GM21723 (cell line): ENCODE results near the gene MSI2.

Experiments
- ATAC-seq: cut with Tn5 transposase; IDR thresholded peaks from one replicate; pipeline ENCODE4 v1.9.1; 2021; ENCODE audit warnings: mild to moderate bottlenecking, moderate library complexity; ENCODE audit not compliant: unreplicated experiment

MSI2 gene

DNA sequence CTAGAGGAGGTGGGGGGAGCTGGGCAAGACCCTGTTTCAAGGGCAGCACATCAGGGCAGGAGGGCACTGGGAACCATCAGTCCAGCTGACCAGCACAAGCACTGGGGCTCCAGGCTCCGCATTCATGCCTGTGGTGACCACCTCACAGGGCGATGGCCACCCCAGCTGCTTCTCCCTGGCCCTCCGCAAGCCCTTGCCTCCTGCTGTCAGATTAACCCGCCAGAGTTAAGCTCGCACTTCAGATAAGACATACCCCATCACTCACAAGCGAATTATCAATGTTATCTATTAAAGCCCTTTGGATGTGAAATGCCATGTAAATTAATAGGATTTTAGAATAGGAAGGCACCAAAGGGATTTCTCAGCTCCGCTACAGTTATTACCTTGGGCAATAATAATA is 383.8 kb downstream of the MSI2 start:
- no peak for ATAC-seq

DNA sequence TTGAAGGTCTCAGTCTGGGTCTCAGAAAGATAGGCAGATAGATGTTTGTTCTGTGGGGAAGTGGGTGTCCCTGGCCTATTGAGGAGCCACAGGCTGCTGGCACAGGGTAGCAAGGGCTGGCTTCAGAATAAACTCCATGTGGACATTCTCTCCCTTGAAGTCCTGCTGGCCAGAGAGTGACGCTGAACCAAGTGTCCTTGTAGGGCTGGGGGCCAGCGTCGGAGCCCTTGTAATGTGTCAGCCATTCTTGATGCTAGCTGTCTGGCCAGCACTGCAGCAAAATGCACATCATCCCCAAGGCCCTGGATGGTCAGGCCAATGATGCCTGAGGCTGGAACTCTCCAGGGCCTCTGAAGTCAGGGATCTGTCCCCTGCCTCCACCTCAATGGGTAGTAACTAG is 385.4 kb downstream of the MSI2 start:
- ATAC-seq, result no peak

DNA sequence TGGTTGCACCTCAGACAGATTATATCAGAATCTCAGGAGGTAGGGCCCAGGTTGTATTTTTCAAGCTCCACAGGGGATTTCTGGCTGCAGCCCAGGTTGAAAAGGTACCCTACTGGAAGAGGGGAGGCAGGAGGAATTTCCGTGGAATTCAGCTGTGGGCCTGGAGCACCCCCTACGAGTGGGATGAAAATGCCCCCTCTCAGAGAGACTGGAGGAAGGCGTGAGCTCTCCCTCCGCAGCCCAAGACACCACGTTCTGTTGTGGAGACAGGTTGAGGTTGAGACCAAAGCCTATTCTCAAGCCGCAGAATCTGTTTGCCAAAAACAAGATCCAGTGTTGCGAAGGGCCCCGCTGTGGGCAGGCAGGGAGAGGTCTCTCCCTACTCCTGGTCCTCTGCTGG is 386.7 kb downstream of the MSI2 start:
- no peak for ATAC-seq

DNA sequence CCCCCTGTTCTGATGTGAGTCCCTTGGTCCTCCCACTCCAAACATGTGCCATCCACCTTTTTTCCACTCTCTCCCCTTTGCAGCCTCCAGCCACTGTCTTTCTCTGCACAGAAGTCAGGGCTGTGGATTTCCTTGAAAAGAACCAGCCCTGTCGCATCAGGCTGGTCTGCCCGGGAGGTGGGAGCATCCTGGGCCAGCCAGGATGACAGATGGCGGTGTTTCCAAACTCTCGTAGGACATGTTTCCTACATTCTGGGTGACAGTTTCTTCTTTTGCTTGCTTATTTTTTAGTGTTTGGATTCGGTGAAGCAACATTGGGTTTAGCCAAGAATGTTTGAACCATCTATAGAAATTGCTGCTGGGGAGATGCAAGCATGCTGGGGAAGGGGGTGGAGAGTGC is 388.0 kb downstream of the MSI2 start:
- no peak for ATAC-seq

DNA sequence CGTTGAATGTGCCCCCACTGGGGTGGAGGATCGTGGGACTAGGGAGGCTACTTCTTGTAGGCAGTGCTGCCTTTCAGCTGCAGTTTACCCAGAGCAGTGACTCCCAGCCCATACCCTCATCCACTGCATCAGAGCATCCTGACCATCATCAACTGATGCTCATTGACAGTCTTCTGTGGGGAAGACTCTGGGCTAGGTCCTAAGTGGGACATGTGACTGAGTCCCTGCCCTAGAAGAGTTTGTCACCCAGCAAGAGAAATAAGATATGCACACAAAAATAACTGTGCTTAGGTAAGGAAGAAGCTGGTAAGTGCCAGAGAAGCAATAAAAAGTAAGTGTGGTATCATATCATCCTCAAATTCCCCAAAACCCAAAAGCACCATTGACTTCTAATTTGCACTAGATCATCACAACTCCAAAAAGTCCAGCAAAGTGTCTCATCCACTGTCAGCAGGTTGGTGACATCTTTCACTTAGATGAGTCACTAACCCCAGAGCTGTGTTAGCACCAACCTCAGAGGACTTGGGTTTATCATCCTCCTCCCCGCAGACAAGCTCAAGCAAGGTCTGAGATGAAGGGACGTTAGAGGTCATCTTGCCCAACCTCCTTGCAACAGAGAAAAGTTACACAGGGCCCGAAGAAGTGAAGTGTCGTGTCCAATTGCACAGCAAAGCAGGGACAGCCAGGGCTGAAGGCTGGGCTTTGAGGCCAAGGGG is 389.8 kb downstream of the MSI2 start:
- ATAC-seq, result no peak

DNA sequence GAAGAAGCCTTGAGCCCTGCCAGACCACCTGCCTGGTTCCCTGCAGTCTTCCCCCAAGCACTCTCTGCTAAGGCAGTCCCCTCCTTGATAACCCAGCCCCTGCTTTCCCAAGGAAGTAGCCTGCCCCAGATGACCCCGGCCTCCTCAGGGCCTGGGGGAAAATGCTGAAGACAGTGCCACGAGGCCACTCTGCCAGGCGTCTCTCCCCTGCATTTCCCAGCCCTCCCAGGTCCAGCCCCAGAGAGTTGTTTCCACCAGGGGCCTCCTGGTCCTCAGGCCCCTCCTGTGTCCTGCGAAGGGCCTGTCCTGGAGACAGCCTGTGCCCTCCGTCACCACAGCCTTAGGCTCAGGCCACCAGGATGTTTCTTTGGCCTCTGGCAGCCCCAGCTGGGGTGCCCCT is 392.4 kb downstream of the MSI2 start:
- no peak for ATAC-seq

DNA sequence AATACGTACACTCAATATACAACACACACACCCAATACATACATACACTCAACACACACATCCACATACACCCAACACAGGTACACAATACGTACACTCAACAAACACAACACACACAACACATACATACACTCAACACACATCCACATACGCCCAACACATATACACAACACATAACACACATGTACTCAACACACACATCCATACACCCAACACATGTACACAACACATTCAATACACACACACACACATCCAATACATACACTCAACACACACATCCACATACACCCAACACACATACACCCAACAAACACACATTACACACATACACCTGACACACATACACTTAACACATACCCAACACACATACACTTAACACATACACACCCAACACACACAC is 392.9 kb downstream of the MSI2 start:
- no peak for ATAC-seq

DNA sequence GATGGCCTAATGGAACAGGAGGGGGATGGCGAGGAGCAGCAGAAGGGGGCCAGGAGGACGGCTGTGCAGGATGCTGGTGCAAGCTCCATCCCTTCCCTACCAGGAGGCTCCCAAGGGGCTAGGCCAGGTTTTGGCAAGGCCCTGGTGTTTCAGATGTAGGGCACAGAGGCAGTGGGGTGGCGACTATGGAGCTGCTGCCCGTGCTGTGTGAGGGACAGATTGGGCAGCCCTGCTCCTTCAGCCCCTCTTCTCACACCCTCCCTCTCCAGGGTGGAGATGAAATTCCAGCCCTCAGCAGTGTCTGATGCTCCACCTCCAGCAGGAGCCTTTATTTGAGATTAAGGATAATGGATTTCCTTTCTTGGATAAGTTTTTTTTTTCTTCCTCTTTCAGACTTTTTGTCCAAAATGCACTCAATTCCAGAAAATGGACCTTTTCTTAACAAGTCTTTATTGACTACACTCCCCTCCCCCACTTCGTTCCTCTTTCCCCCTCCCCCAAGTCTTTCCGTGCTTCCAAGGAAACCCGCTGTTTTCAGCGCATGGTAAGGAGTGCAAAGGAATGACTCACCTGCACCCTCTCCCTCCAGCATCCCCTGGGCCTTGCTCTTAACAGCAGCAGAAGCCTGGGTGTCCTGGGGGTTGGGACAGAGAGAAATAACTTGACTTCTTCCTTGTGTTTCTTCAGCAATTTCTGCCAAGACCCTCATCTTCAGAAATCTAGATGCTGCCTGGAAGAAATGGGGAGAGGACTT is 393.6 kb downstream of the MSI2 start:
- ATAC-seq, result no peak

DNA sequence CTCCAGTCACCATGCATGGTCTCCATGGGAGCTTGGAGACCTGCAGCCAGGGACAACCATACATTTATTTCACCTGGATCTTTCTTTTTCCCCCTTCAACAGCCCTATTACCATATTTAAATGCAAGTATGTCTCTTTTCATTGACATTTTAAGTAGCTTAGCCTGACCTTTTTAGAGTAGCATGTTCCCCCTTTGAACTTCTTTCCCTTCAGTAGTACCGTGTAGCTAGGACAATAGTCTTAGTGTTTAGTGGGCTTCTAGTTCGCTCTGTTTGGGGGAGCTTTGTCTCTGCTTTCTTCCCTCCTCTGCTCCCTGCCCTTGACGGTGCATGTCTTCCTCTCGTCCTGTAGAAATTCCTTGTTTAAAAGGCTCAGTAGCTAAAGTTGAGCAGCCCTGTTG is 394.2 kb downstream of the MSI2 start:
- no peak for ATAC-seq

DNA sequence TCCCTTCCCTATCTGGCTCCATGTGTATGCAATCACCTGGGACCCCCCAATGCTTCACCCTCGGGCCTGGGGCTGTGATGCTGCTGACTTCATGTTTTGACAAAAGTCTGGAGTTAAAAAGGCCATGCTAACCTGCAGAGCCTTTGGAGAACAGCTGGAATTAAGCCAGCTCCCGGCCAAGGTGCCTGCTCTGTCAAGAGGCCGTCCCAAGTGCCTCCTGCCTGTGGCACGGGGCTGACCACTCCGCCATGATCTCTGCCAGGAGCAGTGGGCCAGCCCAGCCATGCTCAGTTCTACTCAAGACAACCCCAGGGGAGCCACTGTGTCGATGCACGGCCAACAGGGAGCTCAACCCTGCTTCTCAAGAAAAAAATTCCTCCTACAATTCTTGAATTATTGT is 395.1 kb downstream of the MSI2 start:
- no peak for ATAC-seq

DNA sequence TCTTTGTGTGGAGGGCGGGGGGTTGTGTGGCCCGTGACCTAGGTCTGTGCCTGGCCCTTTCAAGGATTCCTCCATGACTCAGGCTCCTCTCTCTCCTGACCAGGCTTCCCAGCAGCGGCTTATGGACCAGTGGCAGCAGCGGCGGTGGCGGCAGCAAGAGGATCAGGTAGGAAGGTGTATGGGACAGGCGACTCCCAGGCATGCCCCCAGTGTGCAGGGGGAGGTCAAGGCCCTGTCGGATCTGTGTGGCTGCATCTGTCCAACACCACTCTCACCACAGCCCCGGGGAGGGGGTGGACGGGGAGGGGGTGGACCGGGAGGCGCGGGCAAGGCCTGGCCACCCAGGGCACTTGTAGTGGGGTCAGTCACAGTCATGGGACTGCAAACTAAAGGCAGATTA is 395.7 kb downstream of the MSI2 start:
- ATAC-seq, result no peak

DNA sequence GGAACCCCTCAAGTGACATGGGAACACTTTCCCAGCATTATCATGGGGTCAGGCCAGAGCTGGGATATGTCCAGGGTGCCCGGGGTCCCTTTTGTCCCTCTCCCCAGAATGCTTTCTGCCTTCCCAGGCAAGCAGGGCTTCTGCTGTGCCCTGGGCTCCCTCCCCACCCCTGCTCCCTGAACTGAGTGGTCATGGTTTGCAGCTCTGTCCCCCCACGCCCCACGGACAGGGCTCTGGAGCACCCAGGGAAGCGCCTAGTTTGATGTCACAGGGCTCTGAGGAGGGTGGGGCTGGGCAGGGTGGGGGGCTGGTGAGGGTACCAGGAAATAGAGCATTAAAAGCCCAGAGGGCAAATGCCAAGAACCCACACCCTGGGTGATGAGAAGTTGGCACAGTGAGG is 396.5 kb downstream of the MSI2 start:
- ATAC-seq, result no peak

DNA sequence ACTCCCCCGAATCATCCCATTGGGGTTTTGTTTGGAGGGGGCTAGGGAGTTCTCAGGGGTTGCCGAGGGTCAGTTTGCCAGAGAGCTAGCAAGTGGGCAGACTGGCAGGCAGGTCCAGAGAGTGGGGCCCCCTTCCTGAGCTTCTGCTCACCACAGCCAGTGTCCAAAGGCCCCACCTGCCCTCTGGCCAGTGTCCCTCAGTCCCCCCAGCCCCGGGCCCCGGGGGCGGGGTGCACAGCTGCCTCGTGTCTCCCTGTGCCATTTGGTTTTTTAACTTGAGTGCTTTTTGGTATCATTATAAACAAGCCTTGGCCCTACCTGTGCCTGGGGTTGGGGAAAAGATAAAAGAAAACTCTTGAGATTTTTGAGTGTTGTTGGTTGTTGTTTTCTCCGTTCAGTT is 397.0 kb downstream of the MSI2 start:
- no peak for ATAC-seq

DNA sequence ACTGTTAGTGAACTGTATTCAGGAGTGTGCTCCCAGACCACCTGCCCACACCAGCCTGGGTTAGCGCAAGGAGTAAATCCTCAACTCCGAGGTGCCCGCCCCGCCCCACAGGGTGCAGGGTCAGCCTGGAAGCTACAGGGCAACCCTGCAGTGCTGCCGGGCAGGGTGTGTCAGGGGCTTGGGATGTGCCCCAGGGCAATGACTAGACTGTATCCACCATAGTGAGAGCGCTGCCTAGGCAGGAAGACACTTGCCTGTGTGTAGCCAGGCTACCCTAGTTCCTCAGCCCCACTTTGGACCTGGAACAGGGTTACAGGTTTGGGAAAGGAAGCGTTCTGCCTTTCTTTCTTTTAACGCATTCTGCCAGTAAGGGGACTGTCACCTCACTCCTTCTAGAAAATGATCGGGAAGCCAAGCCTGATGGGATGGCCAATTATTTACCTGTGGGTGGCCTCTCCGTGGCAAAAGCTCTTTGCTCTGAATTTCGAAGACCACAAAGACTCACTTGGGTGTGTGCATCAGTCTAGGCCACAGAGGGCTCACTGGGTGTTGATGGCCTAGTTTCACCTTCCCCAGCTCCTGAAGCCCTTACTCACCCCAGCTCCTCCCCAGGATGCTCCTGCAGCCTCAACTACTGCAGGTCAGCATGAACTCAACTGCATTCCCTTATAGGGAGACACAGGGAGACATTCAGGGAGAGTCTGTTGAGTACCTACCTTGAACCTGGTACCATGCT is 397.9 kb downstream of the MSI2 start:
- ATAC-seq, result no peak

DNA sequence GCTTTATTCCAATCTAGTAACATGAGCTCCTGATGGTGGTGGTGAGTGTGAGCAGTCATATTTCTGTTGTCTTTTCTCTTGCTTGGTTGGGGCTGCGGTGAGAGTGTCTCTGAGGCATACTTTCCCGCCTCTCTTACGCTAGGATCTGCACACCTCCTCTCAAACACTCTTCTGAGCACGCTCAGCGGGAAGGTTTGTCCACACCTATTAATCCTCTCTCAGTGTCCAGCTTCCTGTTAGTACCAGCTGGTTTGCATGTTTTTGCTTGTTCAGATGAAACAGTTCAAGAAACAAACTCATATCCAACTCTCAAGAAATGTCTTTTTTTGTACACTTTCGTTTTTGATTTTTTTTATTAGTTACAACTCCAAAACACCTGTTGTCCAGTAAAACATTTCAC is 399.2 kb downstream of the MSI2 start:
- no peak for ATAC-seq

DNA sequence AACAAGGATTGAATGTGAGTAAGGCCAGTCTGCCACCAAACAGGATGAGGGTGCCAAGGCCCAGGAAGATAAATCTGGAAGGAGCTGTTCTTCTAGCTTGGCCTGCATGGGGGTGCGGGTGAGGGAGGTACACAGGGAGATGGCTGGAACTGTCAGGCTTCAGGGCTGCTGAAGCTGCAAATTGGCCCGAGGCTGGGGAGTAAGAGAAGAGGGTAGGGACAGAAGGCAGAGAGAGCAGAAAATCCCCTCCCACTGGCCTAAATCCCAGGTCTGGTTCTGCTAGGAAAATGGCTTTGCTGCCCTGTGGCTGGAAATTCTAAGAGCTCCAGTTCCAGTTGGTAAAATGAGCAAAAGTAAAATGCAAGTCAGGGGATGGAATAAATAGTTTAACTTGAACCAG is 400.9 kb downstream of the MSI2 start:
- ATAC-seq, result no peak

DNA sequence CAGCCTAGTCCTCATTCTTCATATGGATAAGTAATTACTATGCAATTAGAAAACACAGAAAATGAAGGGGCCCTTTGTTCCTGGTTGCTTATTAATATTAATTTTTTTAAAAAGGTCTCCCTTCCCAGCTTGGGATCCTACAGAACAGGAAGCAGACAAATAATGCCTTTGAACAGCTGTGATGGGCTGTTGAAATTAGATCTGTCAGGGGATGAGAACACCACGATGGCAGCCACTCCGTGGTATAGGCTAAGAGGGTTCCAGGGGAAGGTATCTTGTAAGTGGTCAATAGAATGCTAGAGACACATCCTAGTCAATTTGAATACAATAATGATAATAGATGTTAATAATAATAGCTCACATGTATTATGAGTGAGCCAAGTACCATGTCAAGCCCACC is 405.7 kb downstream of the MSI2 start:
- ATAC-seq, result no peak

DNA sequence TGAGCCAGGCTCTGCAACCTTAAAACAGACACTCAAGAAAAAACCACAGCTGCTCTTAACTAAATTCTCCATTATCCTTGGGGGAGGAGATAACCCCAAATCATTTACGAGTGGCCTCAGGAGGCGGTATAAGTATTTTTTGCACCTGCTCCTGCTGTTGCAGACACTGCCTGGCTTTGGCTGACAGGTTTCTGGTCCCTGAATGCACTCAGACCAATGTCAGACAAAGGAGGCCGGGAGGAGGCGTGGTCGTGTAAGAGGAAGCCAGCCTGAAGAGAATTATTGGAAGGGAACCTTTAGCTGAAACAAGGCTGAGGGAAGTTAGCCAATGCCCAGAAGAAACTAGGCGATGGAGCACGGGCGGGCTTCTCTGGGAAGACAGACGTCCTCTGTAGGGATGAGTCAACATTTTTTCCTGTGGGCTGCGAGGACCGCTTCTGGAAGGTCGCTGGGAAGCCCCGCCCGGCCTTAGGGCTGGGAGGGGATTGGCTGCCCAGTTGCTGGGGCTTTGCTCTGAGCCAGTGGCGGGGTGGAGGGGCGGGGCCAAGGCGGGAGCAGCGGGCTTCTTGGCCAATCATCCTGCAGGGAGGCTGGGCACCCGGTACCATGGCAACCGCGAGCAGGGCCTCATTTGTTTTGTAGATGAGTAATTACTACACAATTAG is 406.5 kb downstream of the MSI2 start:
- ATAC-seq, result no peak

DNA sequence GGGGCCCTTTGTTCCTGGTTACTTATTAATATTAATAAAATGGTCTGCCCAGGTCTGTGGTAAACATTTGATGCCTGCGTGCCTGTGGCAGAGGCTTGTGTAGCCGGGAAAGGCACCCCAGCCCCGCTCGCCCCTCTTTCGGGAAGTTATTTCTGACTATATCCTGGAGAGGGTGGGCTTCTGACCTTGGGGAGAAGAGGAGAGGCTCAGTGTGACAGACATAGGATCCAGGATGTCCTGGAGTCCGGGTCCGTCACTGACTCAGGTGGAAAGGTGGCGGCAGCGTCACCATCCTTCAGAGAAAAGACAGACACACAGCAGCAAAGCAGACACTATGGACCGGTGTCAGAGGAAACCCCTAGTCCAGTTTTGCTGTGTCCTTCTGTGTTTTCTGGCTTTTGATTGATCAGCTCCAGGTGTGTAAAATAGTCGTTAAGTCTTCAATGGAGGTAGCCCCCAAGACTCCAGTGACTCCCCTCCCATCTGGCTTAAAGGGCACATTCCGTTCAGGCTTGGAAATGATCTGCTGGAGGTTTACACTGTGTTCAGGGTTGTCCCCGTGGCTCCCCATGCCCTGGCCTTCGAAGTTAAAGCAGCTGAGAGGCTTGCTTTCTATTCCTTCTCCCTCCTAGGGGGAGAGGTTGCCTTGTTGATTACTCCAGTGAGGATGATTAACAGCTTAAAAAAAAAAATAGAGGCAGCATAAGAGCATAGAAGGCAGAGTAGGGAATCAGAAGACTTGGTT is 407.2 kb downstream of the MSI2 start:
- no peak for ATAC-seq

DNA sequence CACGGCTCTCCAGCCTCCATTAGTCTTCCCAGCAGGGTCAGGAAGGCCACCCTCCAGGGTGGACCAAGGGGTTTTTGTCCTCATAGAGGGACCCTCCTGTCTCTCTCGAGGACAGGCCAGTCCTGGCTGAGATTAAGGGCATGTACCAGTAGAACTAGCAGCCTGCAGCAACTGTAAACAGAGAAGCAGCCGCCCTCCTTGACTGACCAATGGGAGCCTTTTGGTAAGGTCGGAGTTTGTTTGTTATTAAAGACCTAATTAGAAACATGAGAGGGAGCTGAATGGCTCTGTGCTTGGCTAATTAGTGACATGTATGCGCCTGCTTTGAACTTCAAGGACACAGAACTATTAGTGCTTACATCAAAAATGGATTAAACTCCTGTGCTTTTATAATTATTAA is 408.8 kb downstream of the MSI2 start:
- ATAC-seq, result no peak

DNA sequence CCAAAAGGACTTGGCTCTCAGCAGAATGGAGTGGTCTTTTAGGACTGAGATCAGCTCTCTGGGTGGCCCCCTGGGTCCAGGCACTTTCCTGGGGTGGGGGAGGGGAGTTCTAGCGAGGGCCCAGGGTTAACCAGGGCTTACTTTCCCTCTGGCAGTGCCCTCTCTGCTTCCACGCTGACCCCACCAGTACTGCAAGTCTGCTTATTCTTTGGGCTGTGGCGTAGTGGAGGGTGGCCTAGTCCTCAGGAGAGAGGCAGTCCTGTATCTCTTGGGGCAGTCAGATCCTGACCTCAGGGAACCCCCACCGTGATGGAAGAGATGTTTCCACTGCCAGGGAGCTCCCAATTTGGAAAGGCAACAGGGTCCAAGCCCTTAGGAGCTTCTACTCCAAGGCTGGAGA is 409.4 kb downstream of the MSI2 start:
- no peak for ATAC-seq
